GM21360 (cell line): ENCODE results near the gene GFPT2.

Experiments
- ATAC-seq: cut with Tn5 transposase; IDR thresholded peaks from one replicate; pipeline ENCODE4 v1.9.1; 2021; ENCODE audit warnings: mild to moderate bottlenecking, moderate library complexity; ENCODE audit not compliant: unreplicated experiment

GFPT2 gene

DNA sequence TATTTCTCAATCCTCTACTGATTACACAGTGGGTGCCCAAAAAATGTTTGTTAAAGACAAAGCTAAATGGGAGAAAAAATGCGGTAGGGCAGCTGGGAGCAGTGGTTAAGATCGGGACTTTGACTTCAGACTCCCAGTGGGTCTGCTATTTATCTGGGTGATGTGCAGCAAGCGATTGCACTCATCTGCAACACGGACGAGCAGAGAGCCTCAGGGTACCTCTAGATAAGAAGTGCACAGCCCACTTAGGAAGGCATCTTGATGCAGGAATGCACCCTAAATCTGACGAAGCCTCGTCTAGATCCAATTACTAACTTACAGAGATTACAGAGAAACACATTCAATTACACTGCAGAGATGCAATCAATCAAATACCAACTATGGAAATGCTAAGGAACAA is 65.3 kb downstream of the GFPT2 start:
- no peak for ATAC-seq

DNA sequence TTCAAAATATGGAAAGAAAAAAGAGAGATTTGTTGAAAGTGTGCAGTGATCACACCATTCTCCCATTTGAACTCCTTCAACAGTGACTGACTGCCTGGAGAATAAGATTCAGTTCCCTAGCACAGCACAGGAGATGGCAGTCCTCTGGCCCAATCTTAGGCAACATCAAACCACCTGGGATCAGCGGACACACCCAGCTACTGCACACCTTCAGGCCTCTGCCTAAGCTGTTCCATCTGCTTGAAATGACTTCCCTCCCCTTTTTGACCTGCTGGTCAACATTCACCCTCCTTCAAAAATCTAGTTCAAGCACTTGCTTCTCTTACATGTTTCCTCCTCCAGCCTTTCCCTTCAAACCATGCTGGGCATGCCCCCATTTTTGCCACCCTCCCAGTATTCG is 65.7 kb downstream of the GFPT2 start:
- no peak for ATAC-seq

DNA sequence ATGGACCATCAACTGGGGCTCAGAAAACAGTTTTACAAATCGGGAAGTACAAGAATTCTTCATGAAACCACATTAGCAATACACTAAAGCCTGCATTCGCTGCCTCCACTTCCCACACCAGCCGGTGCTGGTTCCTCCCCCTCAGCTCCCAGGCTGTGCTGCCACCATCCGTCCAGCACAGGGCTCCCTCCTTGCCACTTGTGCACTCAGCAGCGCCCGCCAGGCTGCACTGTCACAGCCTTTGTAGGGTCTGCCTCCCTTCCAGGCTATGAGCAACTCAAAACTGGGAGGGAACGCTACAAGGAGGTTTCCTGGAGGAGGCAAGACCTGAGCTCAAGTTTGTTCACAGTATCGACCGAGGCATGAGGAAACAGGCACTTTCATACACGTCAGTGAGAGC is 69.0 kb downstream of the GFPT2 start:
- ATAC-seq, result no peak

DNA sequence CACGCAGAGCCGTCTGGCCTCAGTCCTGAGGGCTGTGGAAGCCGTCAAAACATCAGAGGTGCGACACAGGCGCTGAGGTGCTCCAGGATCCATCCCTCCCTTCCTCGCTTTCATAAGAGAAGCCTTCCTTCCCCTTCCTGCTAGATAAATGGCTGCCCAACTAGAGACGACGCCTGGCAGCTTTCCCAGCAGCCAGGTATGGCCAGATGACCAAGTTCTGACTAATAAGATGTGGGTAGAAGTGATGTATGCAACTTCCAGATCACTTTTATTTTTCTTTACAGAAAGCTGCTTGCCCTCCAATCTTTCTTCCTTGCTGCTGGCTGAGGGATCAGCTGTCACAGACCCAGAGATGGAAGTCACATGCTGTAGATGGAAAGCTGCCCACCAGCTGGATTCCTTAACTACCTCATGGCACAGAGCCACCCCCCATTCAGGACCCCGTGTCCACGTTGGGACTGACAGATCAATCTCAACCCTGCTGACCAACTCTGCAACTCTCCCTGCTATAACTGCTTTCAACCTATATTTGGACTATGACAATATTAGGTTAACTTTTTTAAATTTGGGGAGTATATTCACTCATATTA is 70.0 kb downstream of the GFPT2 start:
- ATAC-seq, result no peak

DNA sequence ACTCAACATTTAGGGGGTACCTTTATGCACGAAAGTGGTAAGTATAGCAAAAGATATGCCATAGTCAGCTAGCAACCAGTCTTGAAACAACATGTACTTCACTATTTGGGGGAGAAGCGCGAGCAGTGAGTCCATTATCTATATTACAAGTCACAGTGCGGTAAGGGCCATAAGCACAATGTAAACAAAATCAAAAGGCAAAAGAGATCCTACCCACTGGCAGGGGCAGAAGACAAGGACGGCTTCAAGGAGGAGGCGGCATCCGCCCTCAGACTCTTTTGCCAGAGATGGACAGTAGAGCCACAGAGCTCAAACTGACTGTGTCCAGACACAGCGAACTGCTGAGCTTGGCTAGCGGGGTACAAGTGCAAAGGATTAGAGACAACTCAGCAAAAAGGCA is 70.9 kb downstream of the GFPT2 start:
- ATAC-seq, result no peak

DNA sequence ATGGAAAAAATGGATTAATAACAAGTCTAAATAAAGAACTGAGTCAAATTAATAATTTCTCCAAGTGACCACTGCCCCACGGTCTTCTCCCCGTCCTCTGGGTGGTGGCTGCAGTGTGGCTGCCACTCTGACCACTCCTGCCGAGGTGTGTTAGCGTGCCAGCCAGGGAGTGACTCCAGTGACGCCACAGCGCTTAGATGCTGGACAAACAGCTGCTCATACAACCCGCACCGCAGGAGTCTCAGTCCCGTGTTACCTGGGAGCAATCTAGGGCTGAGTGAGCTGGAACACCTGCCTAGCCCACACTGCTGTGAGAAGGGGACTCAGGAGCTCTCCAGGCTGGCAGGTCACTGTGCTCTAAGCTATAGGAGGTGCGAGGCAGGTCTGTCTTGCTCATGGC is 71.4 kb downstream of the GFPT2 start:
- no peak for ATAC-seq

DNA sequence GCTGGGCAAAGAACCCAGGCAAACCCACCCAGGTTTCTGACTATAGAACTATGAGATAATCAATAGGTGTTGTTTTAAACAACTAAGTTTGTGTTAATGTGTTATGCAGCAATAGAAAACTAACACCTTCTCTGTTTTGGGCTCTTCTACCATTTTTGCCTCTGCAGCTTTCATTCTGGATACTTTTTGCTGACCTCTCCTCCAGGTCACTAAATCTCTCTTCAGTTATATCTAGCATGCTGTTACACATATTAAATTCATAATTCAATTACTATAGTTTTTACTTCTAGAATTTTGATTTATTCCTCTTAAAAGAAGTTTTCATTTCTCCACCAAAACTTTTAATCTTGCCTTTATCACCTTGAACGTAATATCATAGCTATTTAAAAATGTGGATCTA is 78.4 kb downstream of the GFPT2 start:
- no peak for ATAC-seq

DNA sequence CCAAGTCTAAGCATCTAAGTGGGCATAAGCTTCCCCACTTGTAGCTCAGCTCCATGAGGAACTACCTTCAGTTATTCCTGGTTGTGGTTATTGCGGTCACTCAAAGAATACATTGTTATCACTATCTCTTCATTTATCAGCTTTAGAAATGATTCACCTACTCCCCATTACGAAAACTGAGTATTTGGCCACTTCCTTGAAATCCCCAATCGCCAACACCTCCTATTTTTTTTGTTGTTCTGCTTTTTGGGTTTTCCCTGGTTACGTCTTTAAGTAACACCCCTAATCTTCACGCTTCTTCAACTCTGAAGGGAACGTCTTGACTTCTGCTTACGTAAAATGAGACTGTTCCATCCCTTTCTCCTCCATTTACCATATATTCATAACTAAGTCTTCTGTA is 81.9 kb downstream of the GFPT2 start:
- no peak for ATAC-seq

DNA sequence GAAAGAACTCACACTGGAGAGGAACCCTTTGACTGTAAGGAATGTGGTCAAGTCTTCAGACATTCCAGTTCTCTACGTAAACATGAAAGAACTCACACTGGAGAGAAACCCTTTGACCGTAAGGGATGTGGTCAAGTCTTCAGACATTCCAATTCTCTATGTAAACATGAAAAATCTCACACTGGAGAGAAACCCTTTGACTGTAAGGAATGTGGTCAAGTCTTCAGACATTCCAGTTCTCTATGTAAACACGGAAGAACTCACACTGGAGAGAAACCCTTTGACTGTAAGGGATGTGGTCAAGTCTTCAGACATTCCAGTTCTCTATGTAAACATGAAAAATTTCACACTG is 93.9 kb downstream of the GFPT2 start:
- no peak for ATAC-seq

DNA sequence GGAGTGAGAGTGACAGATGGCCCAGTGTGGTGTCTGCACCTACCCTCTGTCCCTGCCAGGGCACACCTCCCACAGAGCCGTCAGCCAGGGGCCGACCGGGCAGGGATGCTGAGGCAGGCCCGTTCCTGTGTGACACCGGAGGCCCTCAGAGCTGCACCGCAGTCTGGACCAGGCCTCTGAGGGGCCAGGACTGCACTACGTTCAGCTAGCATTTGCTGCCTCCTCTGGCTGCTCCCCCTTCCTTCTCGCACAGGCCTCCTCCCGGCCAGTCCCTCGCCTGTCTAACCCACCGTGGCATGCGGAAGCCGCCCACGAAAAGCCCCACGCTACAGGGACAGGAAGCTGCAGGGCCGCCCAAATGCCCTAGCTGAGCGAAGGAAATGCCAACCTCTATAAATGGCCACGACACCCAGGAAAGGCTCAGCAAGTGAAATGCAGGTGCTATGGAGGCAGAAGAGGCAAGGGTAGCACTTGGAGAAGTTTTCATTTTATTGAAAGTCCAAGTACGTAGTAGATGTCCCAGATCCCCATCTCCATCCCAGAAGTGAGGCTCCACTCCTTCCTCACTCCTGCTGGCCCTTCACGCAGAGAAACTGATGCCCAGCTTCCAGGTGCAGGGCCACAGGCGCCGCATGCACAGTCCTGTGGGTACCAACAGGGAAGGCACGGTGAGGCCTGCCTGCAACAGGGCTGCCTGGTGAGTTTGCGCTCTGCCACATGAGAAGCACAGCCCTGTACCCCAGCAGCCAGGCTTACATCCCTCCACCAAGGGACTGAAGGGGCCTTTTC is 99.9 kb downstream of the GFPT2 start:
- no peak for ATAC-seq

DNA sequence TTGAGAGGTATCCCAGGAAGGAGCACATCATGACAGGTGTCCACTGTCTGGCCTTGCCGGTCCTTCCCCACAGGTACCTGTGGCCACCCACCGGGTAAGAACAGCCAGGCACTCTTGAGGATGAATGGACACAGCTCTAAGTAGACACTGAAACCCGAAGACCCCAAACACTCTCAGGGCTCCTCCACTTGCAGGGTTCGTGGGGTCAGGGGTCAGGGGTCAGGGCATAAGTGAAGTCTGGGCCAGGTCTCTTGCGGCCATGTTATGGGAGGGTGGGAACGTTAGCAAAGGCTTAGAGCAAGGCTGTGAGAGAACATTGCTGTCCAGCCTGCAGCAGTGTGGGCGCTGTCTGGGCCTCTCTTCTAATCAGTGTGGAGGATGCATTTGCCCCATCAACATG is 101.2 kb downstream of the GFPT2 start:
- no peak for ATAC-seq

DNA sequence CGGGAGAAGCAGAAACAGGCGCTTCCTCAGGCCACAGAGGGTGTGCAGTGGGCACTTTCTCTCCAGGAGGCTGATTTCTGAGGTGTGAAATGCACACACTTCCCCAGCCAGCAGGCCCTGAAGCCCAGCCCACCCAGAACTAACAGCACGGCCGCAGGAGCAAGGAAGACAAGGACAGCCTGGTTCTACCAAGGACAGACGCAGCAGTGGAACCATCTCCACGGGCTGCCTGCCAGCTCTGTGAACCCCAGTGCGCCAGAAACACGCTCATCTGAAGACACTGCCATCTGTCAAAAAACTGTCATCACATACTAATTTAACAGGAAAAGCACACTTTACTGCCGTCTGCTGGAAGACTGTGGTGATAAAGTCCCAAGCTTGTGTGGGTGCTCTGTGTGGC is 102.0 kb downstream of the GFPT2 start:
- no peak for ATAC-seq
